HG02884 (cell line): Measurements from ENCODE around the gene ARHGAP15.
A peak's percentile ranks its signal among the peaks of the same experiment; 100 is the strongest.

ENCODE experiments used
- ATAC-seq: cut with Tn5 transposase; IDR thresholded peaks from one replicate; pipeline ENCODE4 v1.9.1; 2021; ENCODE audit warnings: mild to moderate bottlenecking, moderate library complexity; ENCODE audit not compliant: unreplicated experiment

The ARHGAP15 gene

GRCh38 chr2:143477714-143478443, 348.7 kb downstream of the ARHGAP15 start:
- peak; percentile 45 for ATAC-seq

GRCh38 chr2:143480086-143480485, 350.9 kb downstream of the ARHGAP15 start:
- ATAC-seq = no peak

- no peak for ATAC-seq
Measured at GRCh38 chr2:143480601-143481236, 351.5 kb downstream of the ARHGAP15 start.

- no peak for ATAC-seq
Measured at GRCh38 chr2:143481237-143481623, 352.0 kb downstream of the ARHGAP15 start.

- no peak for ATAC-seq
Measured at GRCh38 chr2:143481733-143482132, 352.5 kb downstream of the ARHGAP15 start.

- no peak for ATAC-seq
Measured at GRCh38 chr2:143482316-143482715, 353.1 kb downstream of the ARHGAP15 start.

GRCh38 chr2:143482771-143483170, 353.6 kb downstream of the ARHGAP15 start:
- ATAC-seq = no peak

GRCh38 chr2:143486976-143487375, 357.8 kb downstream of the ARHGAP15 start:
- ATAC-seq = no peak

- no peak for ATAC-seq
Measured at GRCh38 chr2:143489145-143489544, 359.9 kb downstream of the ARHGAP15 start.

GRCh38 chr2:143491131-143491530, 361.9 kb downstream of the ARHGAP15 start:
- ATAC-seq = no peak

- ATAC-seq = no peak
Measured at GRCh38 chr2:143493339-143493738, 364.1 kb downstream of the ARHGAP15 start.

- no peak for ATAC-seq
Measured at GRCh38 chr2:143497726-143498125, 368.5 kb downstream of the ARHGAP15 start.

GRCh38 chr2:143498496-143498895, 369.3 kb downstream of the ARHGAP15 start:
- ATAC-seq = no peak

GRCh38 chr2:143499061-143499460, 369.8 kb downstream of the ARHGAP15 start:
- no peak for ATAC-seq

- ATAC-seq = no peak
Measured at GRCh38 chr2:143501106-143501676, 372.0 kb downstream of the ARHGAP15 start.

- ATAC-seq = no peak
Measured at GRCh38 chr2:143503280-143503679, 374.1 kb downstream of the ARHGAP15 start.

- ATAC-seq = no peak
Measured at GRCh38 chr2:143504397-143504796, 375.2 kb downstream of the ARHGAP15 start.

GRCh38 chr2:143505542-143505941, 376.3 kb downstream of the ARHGAP15 start:
- no peak for ATAC-seq

- ATAC-seq = peak; percentile 68
Measured at GRCh38 chr2:143513081-143513480, 383.9 kb downstream of the ARHGAP15 start.

- ATAC-seq = no peak
Measured at GRCh38 chr2:143514413-143514812, 385.2 kb downstream of the ARHGAP15 start.

GRCh38 chr2:143515318-143515717, 386.1 kb downstream of the ARHGAP15 start:
- ATAC-seq = no peak

- ATAC-seq = no peak
Measured at GRCh38 chr2:143519521-143519920, 390.3 kb downstream of the ARHGAP15 start.
